ENCODE measurements around the gene C5orf63. TPM values are rescaled to one million over a fixed set of nuclear protein-coding genes. Genes with fewer than 3 reads are reported as not detected.
"Not testable (repeated sequence)": the region's sequence is repeated elsewhere in the genome, so short reads cannot be mapped to it uniquely, and the experiment has no call there.

Gene C5orf63
- total RNA-seq (ENCODE audit: low replicate concordance), result 0.09 and 1.5 TPM in 2 replicates

GRCh38 chr5:127072861-127073846 is at the start of gene C5orf63:
TSS of gene C5orf63 (minus strand) at chr5:127073502. CDS start at chr5:127058995, 14,507 bp downstream.
- Mint-ChIP-seq H3K9me3 (no peaks in the 10 kb centered on the region), H3K4me1 (peaks cover 19% of the 10 kb centered on the region), H3K27me3 (ENCODE audit: insufficient read depth, low read depth) (peaks cover 6% of the 10 kb centered on the region), H3K36me3 (no peaks in the 10 kb centered on the region), H3K4me3 (no peak within 1 kb of the TSS), H3K27ac (no peak within 1 kb of the TSS)
- TF ChIP-seq, protein P1, sequence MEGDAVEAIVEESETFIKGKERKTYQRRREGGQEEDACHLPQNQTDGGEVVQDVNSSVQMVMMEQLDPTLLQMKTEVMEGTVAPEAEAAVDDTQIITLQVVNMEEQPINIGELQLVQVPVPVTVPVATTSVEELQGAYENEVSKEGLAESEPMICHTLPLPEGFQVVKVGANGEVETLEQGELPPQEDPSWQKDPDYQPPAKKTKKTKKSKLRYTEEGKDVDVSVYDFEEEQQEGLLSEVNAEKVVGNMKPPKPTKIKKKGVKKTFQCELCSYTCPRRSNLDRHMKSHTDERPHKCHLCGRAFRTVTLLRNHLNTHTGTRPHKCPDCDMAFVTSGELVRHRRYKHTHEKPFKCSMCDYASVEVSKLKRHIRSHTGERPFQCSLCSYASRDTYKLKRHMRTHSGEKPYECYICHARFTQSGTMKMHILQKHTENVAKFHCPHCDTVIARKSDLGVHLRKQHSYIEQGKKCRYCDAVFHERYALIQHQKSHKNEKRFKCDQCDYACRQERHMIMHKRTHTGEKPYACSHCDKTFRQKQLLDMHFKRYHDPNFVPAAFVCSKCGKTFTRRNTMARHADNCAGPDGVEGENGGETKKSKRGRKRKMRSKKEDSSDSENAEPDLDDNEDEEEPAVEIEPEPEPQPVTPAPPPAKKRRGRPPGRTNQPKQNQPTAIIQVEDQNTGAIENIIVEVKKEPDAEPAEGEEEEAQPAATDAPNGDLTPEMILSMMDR (IDR thresholded peaks at IDR 0.05), result no peak
- TF ChIP-seq EZH2phosphoT487 (IDR thresholded peaks at IDR 0.05), result no peak
- no peak for TF ChIP-seq EZH2 (IDR thresholded peaks at IDR 0.05)
- H3K4me3 ChIP-seq, result no peak within 1 kb of the TSS
- no peak within 1 kb of the TSS for H3K4me2 ChIP-seq
- H3K36me3 ChIP-seq, result no peaks in the 10 kb centered on the region
- H3K27ac ChIP-seq, result no peak within 1 kb of the TSS
- H3K9me3 ChIP-seq (ENCODE audit: low read depth), result no peaks in the 10 kb centered on the region
- no peaks in the 10 kb centered on the region for H3K79me2 ChIP-seq (ENCODE audit: low read depth)
- no peaks in the 10 kb centered on the region for H4K20me1 ChIP-seq (ENCODE audit: low read depth)
- no peaks in the 10 kb centered on the region for H3F3A ChIP-seq (ENCODE audit: low read depth)
- no peak within 1 kb of the TSS for H3K9ac ChIP-seq
- no peaks in the 10 kb centered on the region for H3K27me3 ChIP-seq
- no peak within 1 kb of the TSS for H2AFZ ChIP-seq (replicated peaks)
- no peaks in the 10 kb centered on the region for H3K4me1 ChIP-seq
- no peak for DNase-seq (ENCODE audit: low spot score)

GRCh38 chr5:127112347-127112864 is 39.1 kb upstream of the C5orf63 start:
- Mint-ChIP-seq H3K36me3 (no peaks in the 10 kb centered on the region), H3K4me3 (no peak overlapping the region), H3K27me3 (ENCODE audit: insufficient read depth, low read depth) (peaks cover 2% of the 10 kb centered on the region), H3K27ac (no peak overlapping the region), H3K9me3 (peaks cover 24% of the 10 kb centered on the region), H3K4me1 (no peaks in the 10 kb centered on the region)
- H3K9ac ChIP-seq, result no peak overlapping the region
- H3K79me2 ChIP-seq (ENCODE audit: low read depth), result no peaks in the 10 kb centered on the region
- H3K9me3 ChIP-seq (ENCODE audit: low read depth), result no peaks in the 10 kb centered on the region
- TF ChIP-seq EZH2 (IDR thresholded peaks at IDR 0.05), result no peak
- TF ChIP-seq EZH2phosphoT487 (IDR thresholded peaks at IDR 0.05), result no peak
- TF ChIP-seq, protein P1 (IDR thresholded peaks at IDR 0.05), result no peak
- no peaks in the 10 kb centered on the region for H3K27me3 ChIP-seq
- no peak overlapping the region for H2AFZ ChIP-seq (replicated peaks)
- no peak overlapping the region for H3K27ac ChIP-seq
- H3K4me1 ChIP-seq, result no peaks in the 10 kb centered on the region
- DNase-seq (ENCODE audit: low spot score), result no peak
- H3K4me2 ChIP-seq, result no peak overlapping the region
- no peaks in the 10 kb centered on the region for H3F3A ChIP-seq (ENCODE audit: low read depth)
- H3K4me3 ChIP-seq, result no peak overlapping the region
- no peaks in the 10 kb centered on the region for H4K20me1 ChIP-seq (ENCODE audit: low read depth)
- no peaks in the 10 kb centered on the region for H3K36me3 ChIP-seq

- no peaks in the 10 kb centered on the region for H4K20me1 ChIP-seq (ENCODE audit: low read depth)
- H3K27ac Mint-ChIP-seq, result no peak overlapping the region
- peaks cover 28% of the 10 kb centered on the region for H3K9me3 Mint-ChIP-seq
- no peaks in the 10 kb centered on the region for H3K36me3 Mint-ChIP-seq
- no peak overlapping the region for H3K4me3 ChIP-seq
- no peak for DNase-seq (ENCODE audit: low spot score)
- no peak overlapping the region for H3K9ac ChIP-seq
- no peaks in the 10 kb centered on the region for H3K9me3 ChIP-seq (ENCODE audit: low read depth)
- H3K4me1 Mint-ChIP-seq, result no peaks in the 10 kb centered on the region
- no peak for TF ChIP-seq EZH2phosphoT487 (IDR thresholded peaks at IDR 0.05)
- TF ChIP-seq, protein P1 (IDR thresholded peaks at IDR 0.05), result no peak
- TF ChIP-seq EZH2 (IDR thresholded peaks at IDR 0.05), result no peak
- no peak overlapping the region for H3K4me3 Mint-ChIP-seq
- no peaks in the 10 kb centered on the region for H3K36me3 ChIP-seq
- H3K27me3 ChIP-seq, result no peaks in the 10 kb centered on the region
- H3K4me1 ChIP-seq, result no peaks in the 10 kb centered on the region
- no peak overlapping the region for H3K27ac ChIP-seq
- H3K27me3 Mint-ChIP-seq (ENCODE audit: insufficient read depth, low read depth), result peaks cover 2% of the 10 kb centered on the region
- no peaks in the 10 kb centered on the region for H3K79me2 ChIP-seq (ENCODE audit: low read depth)
- no peak overlapping the region for H2AFZ ChIP-seq (replicated peaks)
- no peaks in the 10 kb centered on the region for H3F3A ChIP-seq (ENCODE audit: low read depth)
- no peak overlapping the region for H3K4me2 ChIP-seq
Measured at GRCh38 chr5:127111112-127111511, 37.8 kb upstream of the C5orf63 start.

DNA sequence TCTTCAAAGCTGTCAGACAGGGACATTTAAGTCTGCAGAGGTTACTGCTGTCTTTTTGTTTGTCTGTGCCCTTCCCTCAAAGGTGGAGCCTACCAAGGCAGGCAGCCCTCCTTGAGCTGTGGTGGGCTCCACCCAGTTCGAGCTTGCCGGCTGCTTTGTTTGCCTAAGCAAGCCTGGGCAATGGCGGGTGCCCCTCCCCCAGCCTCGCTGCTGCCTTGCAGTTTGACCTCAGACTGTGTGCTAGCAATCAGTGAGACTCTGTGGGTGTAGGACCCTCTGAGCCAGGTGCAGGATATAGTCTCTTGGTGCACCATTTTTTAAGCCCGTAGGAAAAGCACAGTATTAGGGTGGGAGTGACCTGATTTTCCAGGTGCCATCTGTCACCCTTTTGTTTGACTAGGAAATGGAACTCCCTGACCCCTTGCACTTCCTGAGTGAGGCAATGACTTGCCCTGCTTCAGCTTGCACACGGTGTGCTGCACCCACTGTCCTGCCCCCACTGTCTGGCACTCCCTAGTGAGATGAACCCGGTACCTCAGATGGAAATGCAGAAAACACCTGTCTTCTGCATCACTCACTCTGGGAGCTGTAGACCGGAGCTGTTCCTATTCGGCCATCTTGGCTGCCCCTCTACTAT is 35.4 kb upstream of the C5orf63 start:
- H3K4me1 ChIP-seq; H3F3A ChIP-seq (ENCODE audit: low read depth); DNase-seq (ENCODE audit: low spot score); H3K27ac ChIP-seq; H3K9me3 ChIP-seq (ENCODE audit: low read depth); H3K27me3 Mint-ChIP-seq (ENCODE audit: insufficient read depth, low read depth); H3K27me3 ChIP-seq; H3K4me3 Mint-ChIP-seq; H3K4me3 ChIP-seq; H3K79me2 ChIP-seq (ENCODE audit: low read depth); H3K4me1 Mint-ChIP-seq; H3K27ac Mint-ChIP-seq; H3K9ac ChIP-seq; H3K36me3 Mint-ChIP-seq; H3K36me3 ChIP-seq; H2AFZ ChIP-seq (replicated peaks); H4K20me1 ChIP-seq (ENCODE audit: low read depth); H3K4me2 ChIP-seq: not testable (repeated sequence)
- H3K9me3 Mint-ChIP-seq, result peaks cover 30% of the 10 kb centered on the region

All from neural progenitor cell (in vitro differentiated cells).